Dedifferentiated amniotic fluid mesenchymal stem cell (primary cell): ENCODE results near the gene DEFB128.

Source experiments
- DNase-seq: peaks from one replicate; pipeline ENCODE4 v3.0.0-alpha.2; 2016; ENCODE audit errors: extremely low spot score

Gene DEFB128

DNA sequence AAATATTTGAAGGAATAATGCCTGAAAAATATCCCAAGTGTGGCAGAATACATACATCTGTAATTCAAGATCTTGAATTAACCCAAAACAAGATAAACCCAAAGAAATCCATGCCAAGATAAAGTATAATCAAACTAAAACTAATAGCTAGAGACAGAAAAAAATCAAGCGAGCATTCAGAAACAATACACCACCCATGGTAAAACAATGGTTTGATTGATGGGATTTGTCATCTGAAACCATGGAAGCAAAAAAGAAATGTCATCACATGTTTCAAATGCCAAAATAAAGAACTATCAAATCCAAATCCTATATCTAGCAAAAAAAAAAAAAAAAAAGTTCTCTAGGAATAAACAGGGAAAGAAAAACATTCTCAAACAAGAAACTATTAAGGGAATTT, 37.4 kb downstream of the DEFB128 start:
- no peak for DNase-seq

DNA sequence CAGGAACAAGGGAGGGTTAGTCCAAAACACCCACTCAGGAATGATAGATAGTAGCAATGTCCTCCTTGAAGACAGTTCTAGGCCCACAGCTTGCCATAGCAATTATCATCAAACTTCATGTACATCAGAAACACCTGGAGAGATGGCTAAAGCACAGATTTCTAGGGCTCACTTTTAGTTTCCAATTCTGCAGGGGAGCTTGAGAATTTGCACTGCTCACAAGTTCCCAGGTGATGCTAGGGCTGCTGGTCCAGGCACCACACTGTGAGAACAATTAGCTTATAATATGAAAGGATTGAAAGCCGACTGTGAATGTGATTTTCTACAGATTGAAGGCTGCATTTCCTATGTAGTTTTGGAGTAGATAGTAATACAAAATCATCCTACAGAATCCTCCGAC, 43.6 kb downstream of the DEFB128 start:
- no peak for DNase-seq

- no peak for DNase-seq
These were observed 47.2 kb downstream of the DEFB128 start, which contains the start of gene DEFB126 for GRCh38 chr20:142290-142689. DEFB126 (plus strand) TSS chr20:142590; CDS start chr20:142629, 39 bp downstream.
